A673 (cell line): ENCODE measurements around the gene TGM2. TPM values are rescaled to one million over a fixed set of nuclear protein-coding genes. Genes with fewer than 3 reads are reported as not detected.

ENCODE experiments used
- BruUV-seq: library from RNA; stranded (reverse); fragments of 400-500 nt; replicated peaks from 2 replicates; lab custom pipeline; 2021; lab: Mats Ljungman, UMichigan
- CTCF ChIA-PET: fragments of 300-600 bp; sonication (Branson Sonifier 250); formaldehyde crosslinking; loops from one replicate; lab custom pipeline; 2022; ENCODE audit warnings: antibody characterized with exemption; lab: Charles Lee
- POLR2A ChIA-PET: fragments of 300-600 bp; sonication (Branson Sonifier 250); formaldehyde crosslinking; loops from one replicate; lab custom pipeline; 2022; ENCODE audit warnings: antibody characterized with exemption; ENCODE audit not compliant: low non-redundant PET; lab: Charles Lee
- DNase-seq: peaks from one replicate; pipeline ENCODE4 v3.0.0-alpha.2; 2015; ENCODE audit warnings: low spot score
- H3K27ac ChIP-seq: fragments of 200-600 bp; sonication (generic); 2 replicates; pipeline ENCODE4 v1.5.1; 2016; ENCODE audit warnings: mixed run types, low read depth, mild to moderate bottlenecking, mixed read lengths, antibody characterized with exemption, low read length; ENCODE audit not compliant: poor library complexity, severe bottlenecking
- H3K27me3 ChIP-seq: fragments of 200-600 bp; sonication (generic); replicated peaks from 2 replicates; pipeline ENCODE4 v1.6.1; 2017; ENCODE audit warnings: mixed run types, low read depth, mild to moderate bottlenecking, mixed read lengths, antibody characterized with exemption, low read length; ENCODE audit not compliant: insufficient read depth, poor library complexity
- H3K36me3 ChIP-seq: fragments of 200-600 bp; sonication (generic); 2 replicates; pipeline ENCODE4 v1.6.1; 2016; ENCODE audit warnings: mixed run types, mild to moderate bottlenecking, mixed read lengths, antibody characterized with exemption, low read length; ENCODE audit not compliant: insufficient read depth, poor library complexity, severe bottlenecking
- H3K4me1 ChIP-seq: fragments of 200-600 bp; sonication (generic); 2 replicates; pipeline ENCODE4 v1.6.1; 2017; ENCODE audit warnings: mixed run types, mild to moderate bottlenecking, mixed read lengths, antibody characterized with exemption, low read length; ENCODE audit not compliant: insufficient read depth, poor library complexity, severe bottlenecking
- H3K4me3 ChIP-seq: fragments of 200-600 bp; sonication (generic); 2 replicates; pipeline ENCODE4 v1.5.1; 2016; ENCODE audit warnings: low read depth, mixed run types, mild to moderate bottlenecking, mixed read lengths, low read length; ENCODE audit not compliant: poor library complexity, severe bottlenecking
- H3K9me3 ChIP-seq: fragments of 200-600 bp; sonication (generic); 2 replicates; pipeline ENCODE4 v1.6.1; 2016; ENCODE audit warnings: mixed run types, low read depth, mild to moderate bottlenecking, mixed read lengths, antibody characterized with exemption, low read length; ENCODE audit not compliant: poor library complexity, severe bottlenecking
- EZH2 ChIP-seq: fragments of 200-600 bp; sonication (generic); IDR thresholded peaks from 2 replicates; pipeline ENCODE4 v1.6.1; 2017; ENCODE audit warnings: borderline replicate concordance, low read depth, mild to moderate bottlenecking, mixed read lengths, antibody characterized with exemption, low read length; ENCODE audit not compliant: poor library complexity, severe bottlenecking
- intact Hi-C: fragments of 100-400 bp; cut with micrococcal nuclease; formaldehyde crosslinking; loops from one replicate; pipeline ENCODE4 v1.10.0; 2022; ENCODE audit not compliant: unreplicated experiment
- total RNA-seq: library from RNA; stranded (reverse); gene quantifications from 2 replicates; pipeline ENCODE4 v1.2.3, GENCODE V29; 2021
- TF ChIP-seq, protein P1 (sequence below): fragments of 300-800, 200-600 bp; sonication (generic); conservative IDR thresholded peaks from 2 replicates; pipeline ENCODE4 v1.5.1; 2017; ENCODE audit warnings: low read depth, mild to moderate bottlenecking, antibody characterized with exemption, low read length, moderate library complexity, mixed read lengths

The TGM2 gene
- total RNA-seq, 1 experiment from 2014 or later = 0.43 TPM

DNA sequence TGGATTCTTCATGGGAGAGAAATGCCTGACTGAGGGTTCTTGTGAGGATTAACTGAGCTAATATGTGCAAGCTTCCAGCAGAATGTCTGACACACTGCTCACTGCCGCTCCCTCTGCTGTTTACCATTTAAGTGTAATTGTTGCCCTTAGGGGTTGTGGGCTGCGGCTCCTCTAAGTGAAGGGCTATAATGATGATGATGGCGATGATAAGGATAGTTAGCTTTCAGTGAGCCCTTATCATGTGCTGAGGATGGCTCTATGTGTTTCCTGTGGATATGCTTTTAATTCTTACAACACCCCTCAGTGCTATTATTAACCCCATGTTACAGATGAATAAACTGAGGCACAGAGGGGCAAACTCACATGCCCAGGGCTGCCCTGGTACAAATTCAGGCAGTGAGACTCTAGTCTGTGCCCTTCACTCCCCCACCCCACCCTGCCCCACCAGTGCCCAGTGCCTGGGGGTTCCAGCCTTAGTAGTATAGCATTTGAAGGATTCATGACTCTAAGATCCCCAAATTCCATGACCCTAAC lies 33.4 kb downstream of the TGM2 start:
- Histone ChIP-seq H3K4me1 (no peaks in the 10 kb centered on the region), H3K4me3 (no peak overlapping the region), H3K9me3 (no peaks in the 10 kb centered on the region), H3K36me3 (no peaks in the 10 kb centered on the region), H3K27me3 (no peaks in the 10 kb centered on the region), H3K27ac (no peak overlapping the region)
- no TSS peak for BruUV-seq
- ChIA-PET CTCF (interaction anchor here (0.7 kb wide), 1 partner anchor 58 kb away, joined by 9 read pairs; no protein-coding TSS in a partner anchor), POLR2A (no interaction called here)
- intact Hi-C loops = no loop called here
- no peak for TF ChIP-seq EZH2
- TF ChIP-seq, protein P1, sequence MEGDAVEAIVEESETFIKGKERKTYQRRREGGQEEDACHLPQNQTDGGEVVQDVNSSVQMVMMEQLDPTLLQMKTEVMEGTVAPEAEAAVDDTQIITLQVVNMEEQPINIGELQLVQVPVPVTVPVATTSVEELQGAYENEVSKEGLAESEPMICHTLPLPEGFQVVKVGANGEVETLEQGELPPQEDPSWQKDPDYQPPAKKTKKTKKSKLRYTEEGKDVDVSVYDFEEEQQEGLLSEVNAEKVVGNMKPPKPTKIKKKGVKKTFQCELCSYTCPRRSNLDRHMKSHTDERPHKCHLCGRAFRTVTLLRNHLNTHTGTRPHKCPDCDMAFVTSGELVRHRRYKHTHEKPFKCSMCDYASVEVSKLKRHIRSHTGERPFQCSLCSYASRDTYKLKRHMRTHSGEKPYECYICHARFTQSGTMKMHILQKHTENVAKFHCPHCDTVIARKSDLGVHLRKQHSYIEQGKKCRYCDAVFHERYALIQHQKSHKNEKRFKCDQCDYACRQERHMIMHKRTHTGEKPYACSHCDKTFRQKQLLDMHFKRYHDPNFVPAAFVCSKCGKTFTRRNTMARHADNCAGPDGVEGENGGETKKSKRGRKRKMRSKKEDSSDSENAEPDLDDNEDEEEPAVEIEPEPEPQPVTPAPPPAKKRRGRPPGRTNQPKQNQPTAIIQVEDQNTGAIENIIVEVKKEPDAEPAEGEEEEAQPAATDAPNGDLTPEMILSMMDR = no peak
- DNase-seq = no peak

DNA sequence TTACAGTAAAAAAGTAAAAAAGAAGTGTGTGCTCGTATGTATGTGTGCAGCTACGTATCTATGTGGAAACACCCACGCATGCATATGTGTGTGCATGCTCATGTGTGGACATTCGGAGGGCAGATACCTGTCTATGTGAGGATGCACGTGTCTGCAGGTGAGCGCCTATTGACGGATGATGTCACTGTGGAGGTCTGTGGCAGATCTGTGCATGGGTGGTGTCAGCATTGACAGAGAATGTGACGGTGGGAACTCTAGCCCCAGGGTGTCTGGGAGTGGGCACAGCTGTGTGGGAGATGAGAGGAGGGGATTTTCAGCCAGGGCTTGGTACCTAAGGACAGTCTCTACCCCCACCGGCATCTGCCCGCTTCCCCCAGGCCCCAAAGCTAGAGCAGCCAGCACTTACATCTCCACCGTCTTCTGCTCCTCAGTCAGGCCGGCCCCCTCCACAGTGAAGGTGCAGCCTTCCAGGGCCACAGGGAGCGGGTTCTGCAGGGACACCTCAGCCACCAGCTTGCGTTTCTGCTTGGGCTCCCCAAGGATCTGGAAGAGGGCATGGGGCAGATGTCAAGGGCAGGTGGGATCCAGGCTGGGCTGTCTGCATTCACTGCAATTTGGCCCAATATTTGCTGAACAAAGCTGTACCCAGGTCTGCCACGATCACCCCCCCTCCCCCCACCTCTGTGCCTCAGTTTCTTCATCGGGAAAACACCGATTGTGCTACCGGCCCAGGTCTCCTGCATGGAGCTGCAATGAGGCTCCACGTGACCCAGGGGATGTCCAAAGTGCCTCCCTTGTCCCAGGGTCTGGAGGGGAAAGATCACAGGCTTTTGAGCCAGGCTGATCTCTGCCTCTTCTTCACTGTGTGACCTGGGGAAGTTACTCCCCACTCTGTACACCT lies 34.1 kb downstream of the TGM2 start:
- no peaks in the 10 kb centered on the region for H3K27me3 ChIP-seq
- H3K36me3 ChIP-seq = no peaks in the 10 kb centered on the region
- CTCF ChIA-PET = interaction anchor here (0.7 kb wide), 1 partner anchor 57 kb away, joined by 9 read pairs; no protein-coding TSS in a partner anchor
- no peak for TF ChIP-seq EZH2
- TF ChIP-seq, protein P1 = no peak
- H3K4me3 ChIP-seq = no peak overlapping the region
- intact Hi-C loops = no loop called here
- POLR2A ChIA-PET = no interaction called here
- BruUV-seq = no TSS peak
- no peaks in the 10 kb centered on the region for H3K4me1 ChIP-seq
- no peak for DNase-seq
- H3K27ac ChIP-seq = no peak overlapping the region
- no peaks in the 10 kb centered on the region for H3K9me3 ChIP-seq

- Histone ChIP-seq H3K4me3 (no peak overlapping the region), H3K4me1 (no peaks in the 10 kb centered on the region), H3K9me3 (no peaks in the 10 kb centered on the region), H3K27ac (no peak overlapping the region), H3K27me3 (no peaks in the 10 kb centered on the region), H3K36me3 (no peaks in the 10 kb centered on the region)
- no TSS peak for BruUV-seq
- CTCF ChIA-PET = no interaction called here
- POLR2A ChIA-PET = no interaction called here
- intact Hi-C loops = no loop called here
- no peak for TF ChIP-seq EZH2
- TF ChIP-seq, protein P1 = no peak
- no peak for DNase-seq
Observed at GRCh38 chr20:38129893-38130609, 35.0 kb downstream of the TGM2 start.
